HepG2 (cell line): ENCODE measurements around the gene DCN. TPM values are rescaled to one million over a fixed set of nuclear protein-coding genes. Genes with fewer than 3 reads are reported as not detected.

Experiments
- ATAC-seq: fragments of 200-7000 bp; cut with Tn5 transposase; 3 replicates; pipeline ENCODE4 v1.9.1; 2020; ENCODE audit warnings: mild to moderate bottlenecking, moderate library complexity
- BruUV-seq: library from RNA; stranded (reverse); fragments of 400-500 nt; replicated peaks from 2 replicates; lab custom pipeline; 2021; lab: Mats Ljungman, UMichigan
- CTCF ChIA-PET: fragments of 300-600 bp; formaldehyde crosslinking; extraction: SDS; loops from one replicate; lab custom pipeline; 2021; ENCODE audit warnings: low total read pairs, inconsistent platforms, low intra/inter-chr PET ratio; lab: Yijun Ruan, JAX
- POLR2A ChIA-PET: fragments of 350-600 bp; sonication (Branson Sonifier 250); formaldehyde crosslinking; loops from one replicate; lab custom pipeline; 2020; ENCODE audit warnings: antibody characterized with exemption, inconsistent platforms; lab: Yijun Ruan, JAX
- DNase-seq: peaks from one replicate; pipeline ENCODE4 v3.0.0-alpha.2; 2015; ENCODE audit warnings: low spot score
- FAIRE-seq: peaks from 3 replicates; lab custom pipeline; 2011; peaks lifted over from hg19 to GRCh38; lab: Jason Lieb, UNC
- H2AFZ ChIP-seq: one replicate; pipeline ENCODE4 v1.6.1; 2011; ENCODE audit warnings: low read length, inconsistent platforms
- H3K27ac ChIP-seq: fragments of 300-600 bp; 3 replicates; pipeline ENCODE4 v1.8.0; 2011; ENCODE audit warnings: mixed run types, mild to moderate bottlenecking, mixed read lengths, low read length, inconsistent platforms; ENCODE audit not compliant: insufficient read depth; ENCODE audit errors: extremely low read length
- H3K27me3 ChIP-seq, 2 experiments: fragments of 200-600 bp in 1 of 2; 2 replicates in 1 of 2; 3 replicates in 1 of 2; pipeline versions ENCODE4 v1.6.0 to v1.8.0; 2011; ENCODE audit warnings: low read length in 2 of 2, mild to moderate bottlenecking in 2 of 2, moderate library complexity in 2 of 2, inconsistent platforms in 1 of 2; ENCODE audit not compliant: insufficient read depth in 2 of 2, control insufficient read depth in 1 of 2
- H3K36me3 ChIP-seq, 2 experiments: fragments of 200-600 bp in 1 of 2; replicated peaks in 1 of 2; 2 replicates in 1 of 2; 3 replicates in 1 of 2; pipeline versions ENCODE4 v1.5.1 to v1.8.0; 2011; ENCODE audit warnings: low read length in 2 of 2, inconsistent platforms in 1 of 2; ENCODE audit not compliant: insufficient read depth in 2 of 2, control insufficient read depth in 1 of 2
- H3K4me1 ChIP-seq: 2 replicates; pipeline ENCODE4 v1.5.1; 2012; ENCODE audit warnings: low read length, inconsistent platforms; ENCODE audit not compliant: insufficient read depth
- H3K4me2 ChIP-seq: 2 replicates; pipeline ENCODE4 v1.6.0; 2011; ENCODE audit warnings: low read depth, low read length, inconsistent platforms
- H3K4me3 ChIP-seq, 3 experiments: fragments of 200-600 bp in 1 of 3; sonication (generic), shearing (Covaris generic) in 1 of 3; replicated peaks in 1 of 3; 2 replicates each; pipeline ENCODE4 v1.5.1; 2011 to 2016; ENCODE audit warnings: low read length in 3 of 3, inconsistent platforms in 2 of 3, low read depth in 2 of 3, mild to moderate bottlenecking in 2 of 3, control low read depth in 1 of 3, mixed read lengths in 1 of 3; ENCODE audit not compliant: insufficient read depth in 1 of 3
- H3K79me2 ChIP-seq: one replicate; pipeline ENCODE4 v1.6.1; 2011; ENCODE audit warnings: low read length, inconsistent platforms; ENCODE audit not compliant: insufficient read depth
- H3K9ac ChIP-seq: 2 replicates; pipeline ENCODE4 v1.6.0; 2011; ENCODE audit warnings: mild to moderate bottlenecking, low read depth, low read length, inconsistent platforms; ENCODE audit not compliant: insufficient read depth
- H3K9me3 ChIP-seq: 2 replicates; pipeline ENCODE4 v1.5.1; 2012; ENCODE audit warnings: mild to moderate bottlenecking, low read length
- H4K20me1 ChIP-seq: 2 replicates; pipeline ENCODE4 v1.6.0; 2011; ENCODE audit warnings: inconsistent platforms, mild to moderate bottlenecking, low read length, moderate library complexity; ENCODE audit not compliant: insufficient read depth
- BCL6 ChIP-seq: IDR thresholded peaks from 2 replicates; pipeline ENCODE4 v1.6.1; 2016; ENCODE audit warnings: missing genetic modification reagents, missing compliant biosample characterization
- CAMTA2 ChIP-seq: sonication (generic); formaldehyde crosslinking; IDR thresholded peaks from 2 replicates; pipeline ENCODE4 v1.4.0; 2020; ENCODE audit warnings: mild to moderate bottlenecking, missing genetic modification reagents, borderline replicate concordance
- KDM6A ChIP-seq: IDR thresholded peaks from 2 replicates; pipeline ENCODE4 v1.6.1; 2016; ENCODE audit warnings: low read depth
- NFIC ChIP-seq: IDR thresholded peaks from 2 replicates; pipeline ENCODE4 v1.6.1; 2012; ENCODE audit warnings: mild to moderate bottlenecking, low read length, inconsistent platforms
- SNRNP70 ChIP-seq: fragments of 200-400 bp; formaldehyde crosslinking; IDR thresholded peaks from 2 replicates; pipeline ENCODE4 v1.6.1; 2017; ENCODE audit warnings: mild to moderate bottlenecking, low read depth, low read length, moderate library complexity
- ZNF143 ChIP-seq: sonication (generic); formaldehyde crosslinking; IDR thresholded peaks from 2 replicates; pipeline ENCODE4 v1.4.0; 2020; ENCODE audit warnings: missing genetic modification reagents
- ZNF460 ChIP-seq: sonication (generic); formaldehyde crosslinking; IDR thresholded peaks from 2 replicates; pipeline ENCODE4 v1.5.1; 2020; ENCODE audit warnings: missing genetic modification reagents, mild to moderate bottlenecking, borderline replicate concordance
- ZNF484 ChIP-seq: sonication (generic); formaldehyde crosslinking; IDR thresholded peaks from 2 replicates; pipeline ENCODE4 v1.5.1; 2020; ENCODE audit warnings: mild to moderate bottlenecking, low read depth, missing genetic modification reagents, borderline replicate concordance
- ZNF513 ChIP-seq: sonication (generic); formaldehyde crosslinking; conservative IDR thresholded peaks from 2 replicates; pipeline ENCODE4 v1.5.0; 2020; ENCODE audit warnings: missing genetic modification reagents
- ZNF687 ChIP-seq: sonication (generic); formaldehyde crosslinking; IDR thresholded peaks from 2 replicates; pipeline ENCODE4 v1.5.1; 2020; ENCODE audit warnings: mild to moderate bottlenecking, missing genetic modification reagents, moderate library complexity
- ZNF788 ChIP-seq: sonication (generic); formaldehyde crosslinking; IDR thresholded peaks from 2 replicates; pipeline ENCODE4 v1.5.0; 2020; ENCODE audit warnings: mild to moderate bottlenecking, missing genetic modification reagents, borderline replicate concordance
- WGBS: methylation state at CpG from one replicate; pipeline ENCODE4 v1.1.6; 2017; ENCODE audit warnings: low lambda C conversion rate; 5-methylcytosine and 5-hydroxymethylcytosine counted together
- in situ Hi-C: cut with HindIII; loops from 2 replicates; pipeline ENCODE4 v1.10.0; 2017; ENCODE audit warnings: low pct_unique_long_range_greater_than_20kb; ENCODE audit not compliant: extremely low pct_ligation_motif_present
- intact Hi-C: fragments of 100-400 bp; cut with micrococcal nuclease; formaldehyde crosslinking; loops from one replicate; pipeline ENCODE4 v1.10.0; 2022; ENCODE audit not compliant: unreplicated experiment
- polyA plus RNA-seq, 8 experiments: library from polyadenylated mRNA; depleted of rRNA in 3 of 8; stranded (reverse) in 7 of 8; unstranded in 1 of 8; fragments of >200 nt; fragmentation: Illumina TruSeq in 4 of 8; extraction: Trizol in 4 of 8; gene quantifications; 2 replicates each; pipeline versions ENCODE4 v1.2.1 to v1.2.3, GENCODE V29; 2011 to 2016; ENCODE audit warnings: low read depth in 4 of 8, missing spikeins in 1 of 8, mixed read lengths in 1 of 8; ENCODE audit not compliant: insufficient read depth in 1 of 8
- total RNA-seq, 5 experiments: library from RNA; depleted of rRNA; stranded (reverse); fragments of >200 nt; fragmentation: Illumina TruSeq; extraction: Trizol; gene quantifications; 2 replicates each; pipeline ENCODE4 v1.2.3, GENCODE V29; 2016; ENCODE audit warnings: low read depth in 1 of 5

Gene DCN
- total and polyA plus RNA-seq, 2 of the 13 experiments (the other 11 are each of a cell fraction or from before 2014, with no cell fraction given), result not detected

GRCh38 chr12:91178781-91179180, 3.8 kb downstream of the DCN start:
- in situ Hi-C loops (no loop called here), intact Hi-C loops (loop anchor here (1.0 kb wide), 2 partner anchors 148 to 177 kb away; no protein-coding TSS in a partner anchor)
- ChIA-PET POLR2A (no interaction called here), CTCF (no interaction called here)
- DNase-seq, result no peak
- no peak overlapping the region for H3K27ac ChIP-seq
- H3K9me3 ChIP-seq, result no peaks in the 10 kb centered on the region
- no peak for ATAC-seq
- TF ChIP-seq NFIC (no peak), CAMTA2 (no peak), ZNF687 (CRISPR knock-in tag) (no peak), SNRNP70 (no peak), ZNF788 (CRISPR knock-in tag) (no peak), ZNF460 (CRISPR knock-in tag) (no peak), ZNF484 (no peak), ZNF143 (CRISPR knock-in tag) (no peak), ZNF513 (no peak), BCL6 (no peak), KDM6A (CRISPR knock-in tag) (no peak)
- no TSS peak for BruUV-seq
- H3K4me3 ChIP-seq, result no peak overlapping the region
- H2AFZ ChIP-seq, result no peak overlapping the region
- no peak overlapping the region for H3K4me2 ChIP-seq
- 2% methylated on average over 1 of the region's 1 CpG for WGBS
- H3K79me2 ChIP-seq, result no peaks in the 10 kb centered on the region
- no peak for FAIRE-seq
- H3K9ac ChIP-seq, result no peak overlapping the region
- H3K27me3 ChIP-seq, result no peaks in the 10 kb centered on the region
- no peaks in the 10 kb centered on the region for H3K36me3 ChIP-seq
- H3K4me1 ChIP-seq, result no peaks in the 10 kb centered on the region
- no peaks in the 10 kb centered on the region for H4K20me1 ChIP-seq
